WTC11 (cell line): ENCODE data around the gene RRAS. TPM values are rescaled to one million over a fixed set of nuclear protein-coding genes. Genes with fewer than 3 reads are reported as not detected.

Experiments used
- ATAC-seq: fragments of 200-7000 bp; cut with Tn5 transposase; 2 replicates; pipeline ENCODE4 v1.10.0; 2021; ENCODE audit warnings: mild to moderate bottlenecking, moderate library complexity
- CTCF ChIA-PET: fragments of 300-600 bp; sonication (Branson Sonifier 250); formaldehyde crosslinking; loops from one replicate; lab custom pipeline; 2021; ENCODE audit warnings: antibody characterized with exemption; lab: Charles Lee
- POLR2A ChIA-PET: fragments of 350-600 bp; sonication (Branson Sonifier 250); formaldehyde crosslinking; loops from one replicate; lab custom pipeline; 2021; ENCODE audit warnings: antibody characterized with exemption; lab: Charles Lee
- DNase-seq: peaks from one replicate; pipeline ENCODE4 v3.0.0; 2021; ENCODE audit warnings: low spot score
- H3K27ac Mint-ChIP-seq: 2 replicates; pipeline ENCODE4 v1.8.0; 2021; ENCODE audit warnings: mixed read lengths
- H3K27me3 Mint-ChIP-seq: 2 replicates; pipeline ENCODE4 v1.8.0; 2021; ENCODE audit warnings: low read depth, mild to moderate bottlenecking, moderate library complexity, mixed read lengths
- H3K36me3 Mint-ChIP-seq: 2 replicates; pipeline ENCODE4 v1.8.0; 2021; ENCODE audit warnings: mixed read lengths
- H3K4me1 Mint-ChIP-seq: 2 replicates; pipeline ENCODE4 v1.8.0; 2022; ENCODE audit warnings: mixed read lengths
- H3K4me3 Mint-ChIP-seq: 2 replicates; pipeline ENCODE4 v1.8.0; 2021; ENCODE audit warnings: mild to moderate bottlenecking, moderate library complexity, mixed read lengths
- H3K9me3 Mint-ChIP-seq: 2 replicates; pipeline ENCODE4 v1.8.0; 2021; ENCODE audit warnings: mixed read lengths
- CBFB ChIP-seq: sonication (generic); formaldehyde crosslinking; IDR thresholded peaks from 2 replicates; pipeline ENCODE4 v1.8.1; 2022; ENCODE audit warnings: mild to moderate bottlenecking, low read depth, missing genetic modification reagents
- E2F5 ChIP-seq: sonication (generic); formaldehyde crosslinking; IDR thresholded peaks from 2 replicates; pipeline ENCODE4 v1.8.1; 2022; ENCODE audit warnings: mild to moderate bottlenecking, moderate library complexity, missing genetic modification reagents
- ELF4 ChIP-seq: sonication (generic); formaldehyde crosslinking; IDR thresholded peaks from 2 replicates; pipeline ENCODE4 v1.8.1; 2022; ENCODE audit warnings: low read depth, mild to moderate bottlenecking, moderate library complexity, missing genetic modification reagents
- FOXJ3 ChIP-seq: sonication (generic); formaldehyde crosslinking; IDR thresholded peaks from 2 replicates; pipeline ENCODE4 v1.9.0; 2021; ENCODE audit warnings: missing genetic modification reagents, mild to moderate bottlenecking, borderline replicate concordance
- GABPB1 ChIP-seq: sonication (generic); formaldehyde crosslinking; IDR thresholded peaks from 2 replicates; pipeline ENCODE4 v1.8.1; 2023; ENCODE audit warnings: mild to moderate bottlenecking, missing genetic modification reagents
- GTF2I ChIP-seq: fragments of 250-450 bp; sonication (Bioruptor Pico); conservative IDR thresholded peaks from 2 replicates; pipeline ENCODE4 v1.4.0; 2021; ENCODE audit warnings: mild to moderate bottlenecking
- JUN ChIP-seq: sonication (generic); formaldehyde crosslinking; IDR thresholded peaks from 2 replicates; pipeline ENCODE4 v1.8.0; 2023; ENCODE audit warnings: mild to moderate bottlenecking, missing genetic modification reagents
- KAT7 ChIP-seq: sonication (generic); formaldehyde crosslinking; IDR thresholded peaks from 2 replicates; pipeline ENCODE4 v1.8.1; 2023; ENCODE audit warnings: missing genetic modification reagents, mild to moderate bottlenecking, borderline replicate concordance
- NFE2L1 ChIP-seq: sonication (generic); formaldehyde crosslinking; IDR thresholded peaks from 2 replicates; pipeline ENCODE4 v1.8.1; 2023; ENCODE audit warnings: missing genetic modification reagents
- NR1H2 ChIP-seq: sonication (generic); formaldehyde crosslinking; IDR thresholded peaks from 2 replicates; pipeline ENCODE4 v1.9.0; 2021; ENCODE audit warnings: mild to moderate bottlenecking, moderate library complexity, missing genetic modification reagents
- PRDM15 ChIP-seq: sonication (generic); formaldehyde crosslinking; IDR thresholded peaks from 2 replicates; pipeline ENCODE4 v1.8.0; 2022; ENCODE audit warnings: missing genetic modification reagents
- PREB ChIP-seq: sonication (generic); formaldehyde crosslinking; IDR thresholded peaks from 2 replicates; pipeline ENCODE4 v1.8.1; 2022; ENCODE audit warnings: mild to moderate bottlenecking, missing genetic modification reagents, moderate library complexity, borderline replicate concordance
- SP1 ChIP-seq: sonication (generic); formaldehyde crosslinking; conservative IDR thresholded peaks from 2 replicates; pipeline ENCODE4 v1.8.1; 2022; ENCODE audit warnings: missing genetic modification reagents
- TEAD1 ChIP-seq: sonication (generic); formaldehyde crosslinking; IDR thresholded peaks from 2 replicates; pipeline ENCODE4 v1.8.0; 2022; ENCODE audit warnings: mild to moderate bottlenecking, missing genetic modification reagents
- TEAD4 ChIP-seq: sonication (generic); formaldehyde crosslinking; IDR thresholded peaks from 2 replicates; pipeline ENCODE4 v1.8.0; 2022; ENCODE audit warnings: mild to moderate bottlenecking, missing genetic modification reagents
- USF1 ChIP-seq: sonication (generic); formaldehyde crosslinking; IDR thresholded peaks from 2 replicates; pipeline ENCODE4 v1.8.0; 2022; ENCODE audit warnings: mild to moderate bottlenecking, missing genetic modification reagents
- ZBTB43 ChIP-seq: sonication (generic); formaldehyde crosslinking; IDR thresholded peaks from 2 replicates; pipeline ENCODE4 v1.8.1; 2023; ENCODE audit warnings: mild to moderate bottlenecking, missing genetic modification reagents
- ZNF263 ChIP-seq: sonication (generic); formaldehyde crosslinking; IDR thresholded peaks from 2 replicates; pipeline ENCODE4 v1.8.1; 2022; ENCODE audit warnings: low read depth, mild to moderate bottlenecking, moderate library complexity, missing genetic modification reagents
- ZNF281 ChIP-seq: sonication (generic); formaldehyde crosslinking; IDR thresholded peaks from 2 replicates; pipeline ENCODE4 v1.8.0; 2023; ENCODE audit warnings: mild to moderate bottlenecking, missing genetic modification reagents
- ZNF423 ChIP-seq: fragments of 250-450 bp; sonication (Bioruptor Pico); IDR thresholded peaks from 2 replicates; pipeline ENCODE4 v2.1.2; 2022; ENCODE audit warnings: mild to moderate bottlenecking, moderate library complexity
- total RNA-seq: library from RNA; stranded (reverse); gene quantifications from 3 replicates; pipeline ENCODE4 v1.2.3, GENCODE V29; 2021

RRAS gene
- total RNA-seq, 1 experiment from 2014 or later: 11.4 TPM

GRCh38 chr19:49653466-49653806 lies 13.5 kb upstream of the RRAS start:
- Mint-ChIP-seq H3K27ac (no peak overlapping the region), H3K9me3 (no peaks in the 10 kb centered on the region), H3K27me3 (no peaks in the 10 kb centered on the region), H3K36me3 (peaks cover 48% of the 10 kb centered on the region), H3K4me1 (peaks cover 10% of the 10 kb centered on the region), H3K4me3 (no peak overlapping the region)
- CTCF ChIA-PET: interaction anchor here (0.6 kb wide), 1 partner anchor 327 kb away, joined by 3 read pairs; no protein-coding TSS in a partner anchor
- DNase-seq (no peak), ATAC-seq (no peak)
- POLR2A ChIA-PET: no interaction called here
- TF ChIP-seq NR1H2 (no peak), ZBTB43 (CRISPR knock-in tag) (no peak), TEAD4 (no peak), ELF4 (CRISPR knock-in tag) (no peak), ZNF263 (0 out of 2 replicates have a peak, but pooled peaks have one; percentile 28)

- H3K4me3 Mint-ChIP-seq: no peak overlapping the region
- no peaks in the 10 kb centered on the region for H3K9me3 Mint-ChIP-seq
- H3K36me3 Mint-ChIP-seq: peaks cover 48% of the 10 kb centered on the region
- TF ChIP-seq PRDM15 (CRISPR knock-in tag) (no peak), USF1 (CRISPR knock-in tag) (no peak), NR1H2 (no peak), PREB (CRISPR knock-in tag) (no peak), SP1 (CRISPR knock-in tag) (no peak), ELF4 (CRISPR knock-in tag) (no peak), GABPB1 (CRISPR knock-in tag) (no peak), TEAD1 (CRISPR knock-in tag) (no peak), GTF2I (CRISPR knock-in tag) (no peak), ZNF281 (no peak), FOXJ3 (no peak), NFE2L1 (CRISPR knock-in tag) (no peak), JUN (no peak), CBFB (CRISPR knock-in tag) (no peak), ZNF423 (CRISPR knock-in tag) (no peak), E2F5 (CRISPR knock-in tag) (no peak), ZBTB43 (CRISPR knock-in tag) (no peak), KAT7 (no peak)
- POLR2A ChIA-PET: no interaction called here
- CTCF ChIA-PET: interaction anchor here (0.6 kb wide), 1 partner anchor 327 kb away, joined by 3 read pairs; no protein-coding TSS in a partner anchor
- DNase-seq (no peak), ATAC-seq (no peak)
- H3K4me1 Mint-ChIP-seq: peaks cover 10% of the 10 kb centered on the region
- no peak overlapping the region for H3K27ac Mint-ChIP-seq
- no peaks in the 10 kb centered on the region for H3K27me3 Mint-ChIP-seq
These were observed 12.9 kb upstream of the RRAS start for GRCh38 chr19:49652551-49653465.
